Progenitor cell of endocrine pancreas (in vitro differentiated cells): ENCODE data around the gene TMEM59. TPM values are rescaled to one million over a fixed set of nuclear protein-coding genes. Genes with fewer than 3 reads are reported as not detected.

Source experiments
- DNase-seq: peaks from one replicate; pipeline ENCODE4 v3.0.0; 2021; ENCODE audit warnings: low spot score; ENCODE audit not compliant: unreplicated experiment
- H3K27ac Mint-ChIP-seq: 2 replicates; pipeline ENCODE4 v1.8.0; 2021; ENCODE audit warnings: mild to moderate bottlenecking, moderate library complexity, mixed read lengths
- H3K27me3 Mint-ChIP-seq: 2 replicates; pipeline ENCODE4 v1.8.0; 2021; ENCODE audit warnings: mixed read lengths
- H3K36me3 Mint-ChIP-seq: 2 replicates; pipeline ENCODE4 v1.8.0; 2022; ENCODE audit warnings: mixed read lengths; ENCODE audit not compliant: insufficient read depth
- H3K4me1 Mint-ChIP-seq: 2 replicates; pipeline ENCODE4 v1.8.0; 2021; ENCODE audit warnings: low read depth, mixed read lengths
- H3K4me3 Mint-ChIP-seq: 2 replicates; pipeline ENCODE4 v1.8.0; 2021; ENCODE audit warnings: low read depth, mild to moderate bottlenecking, moderate library complexity, mixed read lengths
- H3K9me3 Mint-ChIP-seq: 2 replicates; pipeline ENCODE4 v1.8.0; 2021; ENCODE audit warnings: low read depth, mixed read lengths
- CTCF ChIP-seq: fragments of 200-600 bp; sonication (generic); IDR thresholded peaks from one replicate; pipeline ENCODE4 v1.5.0; 2021; ENCODE audit warnings: antibody characterized with exemption, mild to moderate bottlenecking; ENCODE audit not compliant: unreplicated experiment
- long read RNA-seq: library from polyadenylated mRNA; unstranded; transcript quantifications from one replicate; pipeline ENCODE4 v2.0.0, GENCODE V29; 2020
- total RNA-seq: library from RNA; stranded (reverse); gene quantifications from 2 replicates; pipeline ENCODE4 v1.2.1, GENCODE V29; 2021

TMEM59 gene
- total RNA-seq = 196 and 205 TPM in 2 replicates
- long read RNA-seq, full-length matches to known transcripts = 325 of 497 reads
- long read RNA-seq, partial matches to known transcripts = 139 of 497 reads
- long read RNA-seq, other reads (novel, unspliced or antisense) = 33 of 497 reads

GRCh38 chr1:54052934-54053744 lies at the start of gene TMEM59, which contains the start of gene TCEANC2:
Gene TMEM59, minus strand, starts transcription at chr1:54053204. Its CDS starts 16 bp downstream, at chr1:54053188.
Gene TCEANC2, plus strand, starts transcription at chr1:54053608. Its CDS starts 815 bp downstream, at chr1:54054423.
- Mint-ChIP-seq H3K27ac (no peak within 1 kb of the TSS), H3K4me3 (no peak within 1 kb of the TSS), H3K4me1 (peaks cover 8% of the 10 kb centered on the region), H3K27me3 (no peaks in the 10 kb centered on the region), H3K36me3 (peaks cover 6% of the 10 kb centered on the region), H3K9me3 (no peaks in the 10 kb centered on the region)
- no peak for TF ChIP-seq CTCF
- peak; percentile 90 for DNase-seq

GRCh38 chr1:54100500-54100899 lies 47.5 kb upstream of the TMEM59 start:
- no peak overlapping the region for H3K4me3 Mint-ChIP-seq
- no peak for DNase-seq
- TF ChIP-seq CTCF = no peak
- H3K9me3 Mint-ChIP-seq = no peaks in the 10 kb centered on the region
- H3K27me3 Mint-ChIP-seq = no peaks in the 10 kb centered on the region
- H3K4me1 Mint-ChIP-seq = peaks cover 5% of the 10 kb centered on the region
- no peak overlapping the region for H3K27ac Mint-ChIP-seq
- peaks cover 12% of the 10 kb centered on the region for H3K36me3 Mint-ChIP-seq

GRCh38 chr1:54099061-54099610 lies 46.1 kb upstream of the TMEM59 start:
- Mint-ChIP-seq H3K4me1 (peaks cover 11% of the 10 kb centered on the region), H3K27ac (no peak overlapping the region), H3K4me3 (no peak overlapping the region), H3K36me3 (peaks cover 12% of the 10 kb centered on the region), H3K9me3 (no peaks in the 10 kb centered on the region), H3K27me3 (no peaks in the 10 kb centered on the region)
- TF ChIP-seq CTCF = no peak
- no peak for DNase-seq

- no peak overlapping the region for H3K4me3 Mint-ChIP-seq
- H3K4me1 Mint-ChIP-seq = peaks cover 13% of the 10 kb centered on the region
- peaks cover 11% of the 10 kb centered on the region for H3K36me3 Mint-ChIP-seq
- DNase-seq = no peak
- H3K27ac Mint-ChIP-seq = no peak overlapping the region
- TF ChIP-seq CTCF = no peak
- H3K9me3 Mint-ChIP-seq = no peaks in the 10 kb centered on the region
- H3K27me3 Mint-ChIP-seq = no peaks in the 10 kb centered on the region
Observed at GRCh38 chr1:54096877-54097240, 43.9 kb upstream of the TMEM59 start.

- H3K4me1 Mint-ChIP-seq = peaks cover 13% of the 10 kb centered on the region
- H3K27me3 Mint-ChIP-seq = no peaks in the 10 kb centered on the region
- H3K4me3 Mint-ChIP-seq = no peak overlapping the region
- TF ChIP-seq CTCF = no peak
- no peak for DNase-seq
- no peaks in the 10 kb centered on the region for H3K9me3 Mint-ChIP-seq
- peaks cover 10% of the 10 kb centered on the region for H3K36me3 Mint-ChIP-seq
- no peak overlapping the region for H3K27ac Mint-ChIP-seq
Observed at GRCh38 chr1:54096227-54096876, 43.3 kb upstream of the TMEM59 start.
